Heart right ventricle (tissue), 16 donors: ENCODE measurements around the gene GALNT12. TPM values are rescaled to one million over a fixed set of nuclear protein-coding genes. Genes with fewer than 3 reads are reported as not detected.

Source experiments
- ATAC-seq, 8 donors: fragments of 200-7000 bp; cut with Tn5 transposase; one replicate each; pipeline ENCODE4 v1.9.1; 2020; ENCODE audit warnings: mild to moderate bottlenecking in 8 of 8, moderate library complexity in 8 of 8, moderate number of reproducible peaks in 1 of 8
- DNase-seq, 2 donors: peaks; one replicate each; pipeline ENCODE4 v3.0.0-alpha.2; 2020
- H3K27ac ChIP-seq, 10 donors: fragments of 200-600 bp; sonication (generic) in 2 of 10; one replicate each; pipeline versions ENCODE4 v1.5.0 to v1.8.0; 2020 to 2022; ENCODE audit warnings: mild to moderate bottlenecking in 3 of 10
- H3K27me3 ChIP-seq, 7 donors: fragments of 200-600 bp; one replicate each; pipeline ENCODE4 v1.8.0; 2021 to 2022; ENCODE audit warnings: mild to moderate bottlenecking in 2 of 7
- H3K36me3 ChIP-seq, 9 donors: fragments of 200-600 bp; sonication (generic) in 1 of 9; one replicate each; pipeline versions ENCODE4 v1.5.0 to v1.8.0; 2020 to 2022; ENCODE audit warnings: mild to moderate bottlenecking in 2 of 9
- H3K4me1 ChIP-seq, 9 donors: fragments of 200-600 bp; sonication (generic) in 1 of 9; one replicate each; pipeline versions ENCODE4 v1.5.0 to v1.8.0; 2020 to 2022; ENCODE audit warnings: mild to moderate bottlenecking in 4 of 9
- H3K4me3 ChIP-seq, 10 donors: fragments of 200-600 bp; sonication (generic) in 2 of 10; one replicate each; pipeline versions ENCODE4 v1.5.0 to v1.8.0; 2020 to 2022; ENCODE audit warnings: mild to moderate bottlenecking in 7 of 10, moderate library complexity in 2 of 10
- H3K9me3 ChIP-seq, 11 donors: fragments of 200-600 bp in 10 of 11; sonication (generic) in 2 of 11; one replicate each; pipeline versions ENCODE4 v1.5.0 to v1.8.0; 2013 to 2022; ENCODE audit warnings: mild to moderate bottlenecking in 2 of 11, control low read depth in 1 of 11, moderate library complexity in 1 of 11
- WGBS, 2 donors: extraction: QIAGEN DNeasy Blood & Tissue Kit; methylation state at CpG; one replicate each; pipeline ENCODE4 v1.1.7; 2013; ENCODE audit warnings: inconsistent platforms in 1 of 2; 5-methylcytosine and 5-hydroxymethylcytosine counted together
- intact Hi-C, 10 donors: fragments of 100-400 bp; cut with DNase I; formaldehyde crosslinking; loops; one replicate each; pipeline versions ENCODE4 v1.11.1 to v1.14.2; 2022
- polyA plus RNA-seq, 2 donors: library from polyadenylated mRNA; stranded (reverse); fragments of 200-250 nt; gene quantifications; one replicate each; pipeline ENCODE4 v1.2.3, GENCODE V29; 2013
- total RNA-seq, 10 donors: library from RNA; stranded (reverse); fragmentation: NEBNext Ultra II Directional in 3 of 10; extraction: Animal tissue kit (Norgen Biotek cat#: 25700) in 3 of 10; gene quantifications; one replicate each; pipeline versions ENCODE4 v1.2.1 to v1.2.4, GENCODE V29; 2021 to 2023
- TF ChIP-seq, protein P1 (sequence below), 9 donors: fragments of 200-600 bp; sonication (generic) in 2 of 9; IDR thresholded peaks; one replicate each; pipeline versions ENCODE4 v1.5.0 to v1.8.0; 2021 to 2022; ENCODE audit warnings: antibody characterized with exemption in 9 of 9, mild to moderate bottlenecking in 5 of 9, moderate library complexity in 1 of 9
- donor health status: Arrhythmogenic right ventricular cardiomyopathy.
- donor health status: ischemic (EF 13 %, LVEDD 7.1; RV severe dilation, severe dysfunction).
- donor health status: healthy with polysubstance abuse.
- donor health status: DM: no; HTN: yes; CAD: no.
- donor health status: DM: no; HTN: no; CAD: no.
- donor health status: ischemic (EF 25% LVEDD 6.9; RV normal size, moderate dysfunction).
- donor health status: ischemic (EF 25% LVEDD 5.7; RV mildly dilated, moderate dysfunction).
- donor health status: healthy.
- donor health status: DM: yes; HTN: yes; CAD: no.
- donor health status: Ischemic cardiomyopathy.
- donor health status: ischemic (EF 35%, LVEDD 5.7; RV mildly dilated, moderate dysfunction).
- donor health status: nonischemic (EF 11% LVEDD 7.7; RV severe dilation, severe dysfunction).
- donor health status: DM: yes; HTN: yes; CAD: no.
- donor health status: PGD.
- donor health status: ischemic (EF 29% LVEDD 5.4; RV normal size, mild dysfunction).
- donor health status: nonischemic (EF 23%, LVEDD 6.1; RV moderate dilation, normal function).

The GALNT12 gene
- total and polyA plus RNA-seq, 12 donors, result 0.25 to 1.3 (median 0.53) TPM

GRCh38 chr9:98888801-98889421, 81.4 kb downstream of the GALNT12 start:
- ATAC-seq, result peak; percentile 18 to 65 (median 47)
- H3K9me3 ChIP-seq, result no peaks in the 10 kb centered on the region
- H3K27ac ChIP-seq, result peak overlapping the region in 9 of 10 donors; percentile 9 to 91 (median 74)
- H3K27me3 ChIP-seq, result no peaks in the 10 kb centered on the region
- WGBS, 2 donors, result 39 to 51% methylated on average over 4 of the region's 4 CpGs
- no peaks in the 10 kb centered on the region for H3K36me3 ChIP-seq
- intact Hi-C loops, result no loop called here
- H3K4me1 ChIP-seq, result peaks cover 14 to 80% (median 61%) of the 10 kb centered on the region in 9 donors
- DNase-seq, result no peak
- TF ChIP-seq, protein P1, sequence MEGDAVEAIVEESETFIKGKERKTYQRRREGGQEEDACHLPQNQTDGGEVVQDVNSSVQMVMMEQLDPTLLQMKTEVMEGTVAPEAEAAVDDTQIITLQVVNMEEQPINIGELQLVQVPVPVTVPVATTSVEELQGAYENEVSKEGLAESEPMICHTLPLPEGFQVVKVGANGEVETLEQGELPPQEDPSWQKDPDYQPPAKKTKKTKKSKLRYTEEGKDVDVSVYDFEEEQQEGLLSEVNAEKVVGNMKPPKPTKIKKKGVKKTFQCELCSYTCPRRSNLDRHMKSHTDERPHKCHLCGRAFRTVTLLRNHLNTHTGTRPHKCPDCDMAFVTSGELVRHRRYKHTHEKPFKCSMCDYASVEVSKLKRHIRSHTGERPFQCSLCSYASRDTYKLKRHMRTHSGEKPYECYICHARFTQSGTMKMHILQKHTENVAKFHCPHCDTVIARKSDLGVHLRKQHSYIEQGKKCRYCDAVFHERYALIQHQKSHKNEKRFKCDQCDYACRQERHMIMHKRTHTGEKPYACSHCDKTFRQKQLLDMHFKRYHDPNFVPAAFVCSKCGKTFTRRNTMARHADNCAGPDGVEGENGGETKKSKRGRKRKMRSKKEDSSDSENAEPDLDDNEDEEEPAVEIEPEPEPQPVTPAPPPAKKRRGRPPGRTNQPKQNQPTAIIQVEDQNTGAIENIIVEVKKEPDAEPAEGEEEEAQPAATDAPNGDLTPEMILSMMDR (IDR thresholded peaks at IDR 0.05), result no peak
- no peak overlapping the region for H3K4me3 ChIP-seq

DNA sequence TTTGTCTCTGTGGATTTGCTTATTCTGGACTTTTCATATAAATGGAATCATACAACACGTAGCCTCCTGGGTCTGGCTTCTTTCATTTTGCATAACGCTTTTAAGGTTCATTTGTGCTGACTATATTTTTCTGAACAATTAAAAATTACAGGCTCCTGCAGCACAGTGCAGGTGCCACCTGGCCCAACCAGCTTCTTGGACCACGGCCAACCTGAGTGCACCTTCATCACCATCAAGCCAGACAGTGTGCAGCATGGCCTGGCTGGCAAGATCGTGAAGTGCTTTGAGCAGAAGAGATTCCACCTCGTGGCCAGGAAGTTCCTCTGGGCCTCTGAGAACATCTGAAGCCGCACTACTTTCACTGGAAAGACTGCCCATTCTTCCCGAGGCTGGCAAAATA, 82.8 kb downstream of the GALNT12 start:
- ATAC-seq (no peak), DNase-seq (no peak)
- H3K4me1 ChIP-seq, result peaks cover 8 to 80% (median 54%) of the 10 kb centered on the region in 9 donors
- intact Hi-C loops, result no loop called here
- 54 to 60% methylated on average over 7 of the region's 7 CpGs for WGBS, 2 donors
- no peaks in the 10 kb centered on the region for H3K27me3 ChIP-seq
- H3K4me3 ChIP-seq, result no peak overlapping the region
- no peaks in the 10 kb centered on the region for H3K36me3 ChIP-seq
- TF ChIP-seq, protein P1 (IDR thresholded peaks at IDR 0.05), result no peak
- H3K27ac ChIP-seq, result peak overlapping the region in 6 of 10 donors; percentile 45 to 91 (median 76)
- no peaks in the 10 kb centered on the region for H3K9me3 ChIP-seq

DNA sequence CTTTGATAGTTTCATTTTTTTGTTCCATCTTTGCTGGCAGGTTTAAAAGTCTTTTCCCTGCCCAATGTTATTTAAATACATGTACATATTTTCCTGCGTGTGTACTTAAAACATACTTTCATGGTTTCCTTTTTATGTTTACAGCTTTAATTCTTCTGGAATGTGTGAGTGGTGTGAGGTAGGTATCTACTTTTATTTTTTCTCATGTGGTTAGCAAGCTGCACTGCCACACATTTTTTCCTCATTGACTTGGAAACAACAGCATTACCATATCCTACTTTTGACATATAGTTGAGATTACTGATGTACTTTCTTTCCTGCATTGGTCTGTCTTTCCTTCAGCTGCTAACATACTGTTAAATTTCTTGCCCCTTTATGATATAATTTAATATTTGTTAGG, 84.8 kb downstream of the GALNT12 start:
- DNase-seq (no peak), ATAC-seq (no peak)
- Histone ChIP-seq H3K9me3 (peaks cover 0 to 15% (median 0%) of the 10 kb centered on the region in 11 donors), H3K27ac (peak overlapping the region in 1 of 10 donors; percentile 18), H3K36me3 (no peaks in the 10 kb centered on the region), H3K27me3 (no peaks in the 10 kb centered on the region), H3K4me1 (peaks cover 4 to 68% (median 42%) of the 10 kb centered on the region in 9 donors), H3K4me3 (no peak overlapping the region)
- intact Hi-C loops, result loop anchor here in 1 of 10 donors (2.0 kb wide), 1 partner anchor 19 kb away; no protein-coding TSS in a partner anchor
- TF ChIP-seq, protein P1 (IDR thresholded peaks at IDR 0.05), result no peak
- 93 to 94% methylated on average over 1 of the region's 1 CpG for WGBS, 2 donors

- intact Hi-C loops, result loop anchor here in 1 of 10 donors (2.0 kb wide), 1 partner anchor 20 kb away; no protein-coding TSS in a partner anchor
- TF ChIP-seq, protein P1 (IDR thresholded peaks at IDR 0.05), result no peak
- H3K4me1 ChIP-seq, result peaks cover 4 to 66% (median 38%) of the 10 kb centered on the region in 9 donors
- DNase-seq, result no peak
- H3K4me3 ChIP-seq, result no peak overlapping the region
- H3K27ac ChIP-seq, result peak overlapping the region in 1 of 10 donors; percentile 9
- no peaks in the 10 kb centered on the region for H3K27me3 ChIP-seq
- WGBS, 2 donors, result 79 to 81% methylated on average over 4 of the region's 4 CpGs
- no peaks in the 10 kb centered on the region for H3K36me3 ChIP-seq
- ATAC-seq, result no peak
- peaks cover 0 to 19% (median 0%) of the 10 kb centered on the region in 11 donors for H3K9me3 ChIP-seq
These were observed 85.2 kb downstream of the GALNT12 start for GRCh38 chr9:98892690-98893089.
